PC-3 (cell line): ENCODE measurements around the gene SBNO2. TPM values are rescaled to one million over a fixed set of nuclear protein-coding genes. Genes with fewer than 3 reads are reported as not detected.

Source experiments
- ATAC-seq: fragments of 200-7000 bp; cut with Tn5 transposase; 2 replicates; pipeline ENCODE4 v1.9.1; 2020; ENCODE audit warnings: mild to moderate bottlenecking, moderate library complexity
- BruUV-seq: library from RNA; stranded (reverse); fragments of 400-500 nt; replicated peaks from 2 replicates; lab custom pipeline; 2021; lab: Mats Ljungman, UMichigan
- CTCF ChIA-PET: fragments of 300-600 bp; sonication (Branson Sonifier 250); formaldehyde crosslinking; loops from one replicate; lab custom pipeline; 2022; ENCODE audit warnings: antibody characterized with exemption; lab: Charles Lee
- POLR2A ChIA-PET: fragments of 300-600 bp; sonication (Branson Sonifier 250); formaldehyde crosslinking; loops from one replicate; lab custom pipeline; 2022; ENCODE audit warnings: antibody characterized with exemption; ENCODE audit not compliant: unreplicated experiment; lab: Charles Lee
- DNase-seq: peaks from one replicate; pipeline ENCODE4 v3.0.0-alpha.2; 2015
- H2AFZ ChIP-seq: fragments of 300-600 bp; sonication (generic); 2 replicates; pipeline ENCODE4 v1.6.0; 2016; ENCODE audit warnings: antibody characterized with exemption, low read length
- H3F3A ChIP-seq: fragments of 300-600 bp; sonication (generic); one replicate; pipeline ENCODE4 v1.6.0; 2017; ENCODE audit warnings: antibody characterized with exemption, low read length, control low read depth, mild to moderate bottlenecking; ENCODE audit not compliant: unreplicated experiment
- H3K27ac ChIP-seq: fragments of 300-600 bp; sonication (generic); 2 replicates; pipeline ENCODE4 v1.5.1; 2016; ENCODE audit warnings: mild to moderate bottlenecking, low read length
- H3K27me3 ChIP-seq: fragments of 300-600 bp; sonication (generic); 2 replicates; pipeline ENCODE4 v1.6.1; 2016; ENCODE audit warnings: low read length, mixed read lengths
- H3K36me3 ChIP-seq: fragments of 300-600 bp; sonication (generic); 2 replicates; pipeline ENCODE4 v1.6.1; 2016; ENCODE audit warnings: low read depth, mixed run types, low read length, mixed read lengths
- H3K4me1 ChIP-seq: fragments of 300-600 bp; sonication (generic); 2 replicates; pipeline ENCODE4 v1.5.1; 2016; ENCODE audit warnings: low read length; ENCODE audit not compliant: insufficient read depth
- H3K4me2 ChIP-seq: fragments of 300-600 bp; sonication (generic); 2 replicates; pipeline ENCODE4 v1.6.0; 2016; ENCODE audit warnings: low read length
- H3K4me3 ChIP-seq: fragments of 300-600 bp; sonication (generic); 2 replicates; pipeline ENCODE4 v1.5.1; 2016; ENCODE audit warnings: mild to moderate bottlenecking, low read length, mixed read lengths
- H3K79me2 ChIP-seq: fragments of 300-600 bp; sonication (generic); 2 replicates; pipeline ENCODE4 v1.6.1; 2017; ENCODE audit warnings: low read length, mixed read lengths
- H3K9ac ChIP-seq: fragments of 300-600 bp; sonication (generic); 2 replicates; pipeline ENCODE4 v1.6.0; 2016; ENCODE audit warnings: mild to moderate bottlenecking, low read length
- H3K9me2 ChIP-seq: fragments of 300-600 bp; sonication (generic); replicated peaks from 2 replicates; pipeline ENCODE4 v1.6.1; 2016; ENCODE audit warnings: mixed run types, low read length, mixed read lengths
- H3K9me3 ChIP-seq: fragments of 300-600 bp; sonication (generic); 2 replicates; pipeline ENCODE4 v1.6.1; 2016; ENCODE audit warnings: low read length, mixed read lengths
- H4K20me1 ChIP-seq: fragments of 300-600 bp; sonication (generic); 2 replicates; pipeline ENCODE4 v1.6.1; 2016; ENCODE audit warnings: low read length, mixed read lengths
- EZH2 ChIP-seq: fragments of 300-600 bp; sonication (generic); IDR thresholded peaks from one replicate; pipeline ENCODE4 v1.6.1; 2017; ENCODE audit warnings: antibody characterized with exemption, mild to moderate bottlenecking, low read length; ENCODE audit not compliant: unreplicated experiment
- EZH2phosphoT487 ChIP-seq: fragments of 300-600 bp; sonication (generic); IDR thresholded peaks from 2 replicates; pipeline ENCODE4 v1.6.1; 2018; ENCODE audit warnings: mild to moderate bottlenecking, antibody characterized with exemption, low read length, borderline replicate concordance
- intact Hi-C: fragments of 100-400 bp; cut with micrococcal nuclease; formaldehyde crosslinking; loops from 2 replicates; pipeline ENCODE4 v1.9.0; 2023
- total RNA-seq: library from RNA; depleted of rRNA; stranded (reverse); fragments of >200 nt; gene quantifications from 2 replicates; pipeline ENCODE4 v1.2.3, GENCODE V29; 2014
- TF ChIP-seq, protein P1 (sequence below): fragments of 300-600 bp; sonication (generic); conservative IDR thresholded peaks from 2 replicates; pipeline ENCODE4 v1.5.1; 2017; ENCODE audit warnings: antibody characterized with exemption, low read depth, mild to moderate bottlenecking, low read length

SBNO2 gene
- total RNA-seq, 1 experiment from 2014 or later = 62.4 TPM

DNA sequence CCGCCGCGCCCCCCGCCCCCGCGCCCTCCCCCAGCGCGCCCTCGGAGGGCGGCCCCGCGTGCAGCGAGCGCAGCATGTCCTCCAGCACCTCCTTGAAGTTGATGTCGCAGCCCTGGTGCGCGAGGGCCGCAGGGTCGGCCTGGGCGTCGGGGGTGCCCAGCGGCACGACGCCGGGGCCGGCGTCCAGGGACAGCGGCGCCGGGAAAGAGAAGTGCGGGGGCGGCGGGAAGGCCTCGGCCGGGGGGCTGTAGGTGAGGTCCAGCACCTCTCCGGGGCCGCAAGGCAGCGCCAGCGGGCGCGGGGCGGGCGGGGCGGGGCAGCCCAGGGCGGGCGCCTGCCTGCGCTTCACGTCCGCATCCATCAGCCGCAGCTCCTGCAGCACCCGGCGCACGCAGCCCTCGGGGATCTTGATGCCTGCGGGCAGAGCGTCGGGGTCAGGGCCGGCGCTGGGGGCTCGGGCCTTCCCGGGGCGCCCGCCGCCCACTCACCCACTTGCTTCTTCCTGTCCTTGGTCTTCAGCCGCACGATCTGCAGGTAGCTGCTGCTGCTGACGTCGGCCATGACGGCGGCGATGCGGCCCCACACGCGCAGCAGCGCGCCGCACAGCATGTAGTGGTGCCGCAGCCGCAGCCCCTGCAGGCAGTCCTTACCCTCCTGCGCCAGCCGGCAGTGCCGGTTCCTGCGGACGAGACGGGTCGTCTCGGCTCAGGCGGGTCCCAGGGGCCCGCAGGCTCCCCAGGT, 65.6 kb downstream of the SBNO2 start:
- CTCF ChIA-PET = no interaction called here
- peaks cover 4% of the 10 kb centered on the region for H3F3A ChIP-seq
- no peak overlapping the region for H3K27ac ChIP-seq
- no peak overlapping the region for H2AFZ ChIP-seq
- H3K9ac ChIP-seq = no peak overlapping the region
- H3K9me3 ChIP-seq = no peaks in the 10 kb centered on the region
- peaks cover 6% of the 10 kb centered on the region; the same call in 1 of the 2 replicates for H3K79me2 ChIP-seq
- H3K36me3 ChIP-seq = no peaks in the 10 kb centered on the region; the same call in 1 of the 2 replicates
- TF ChIP-seq EZH2phosphoT487 = no peak
- TF ChIP-seq EZH2 = no peak
- TF ChIP-seq, protein P1, sequence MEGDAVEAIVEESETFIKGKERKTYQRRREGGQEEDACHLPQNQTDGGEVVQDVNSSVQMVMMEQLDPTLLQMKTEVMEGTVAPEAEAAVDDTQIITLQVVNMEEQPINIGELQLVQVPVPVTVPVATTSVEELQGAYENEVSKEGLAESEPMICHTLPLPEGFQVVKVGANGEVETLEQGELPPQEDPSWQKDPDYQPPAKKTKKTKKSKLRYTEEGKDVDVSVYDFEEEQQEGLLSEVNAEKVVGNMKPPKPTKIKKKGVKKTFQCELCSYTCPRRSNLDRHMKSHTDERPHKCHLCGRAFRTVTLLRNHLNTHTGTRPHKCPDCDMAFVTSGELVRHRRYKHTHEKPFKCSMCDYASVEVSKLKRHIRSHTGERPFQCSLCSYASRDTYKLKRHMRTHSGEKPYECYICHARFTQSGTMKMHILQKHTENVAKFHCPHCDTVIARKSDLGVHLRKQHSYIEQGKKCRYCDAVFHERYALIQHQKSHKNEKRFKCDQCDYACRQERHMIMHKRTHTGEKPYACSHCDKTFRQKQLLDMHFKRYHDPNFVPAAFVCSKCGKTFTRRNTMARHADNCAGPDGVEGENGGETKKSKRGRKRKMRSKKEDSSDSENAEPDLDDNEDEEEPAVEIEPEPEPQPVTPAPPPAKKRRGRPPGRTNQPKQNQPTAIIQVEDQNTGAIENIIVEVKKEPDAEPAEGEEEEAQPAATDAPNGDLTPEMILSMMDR = no peak
- DNase-seq (no peak), ATAC-seq (no peak)
- H3K4me1 ChIP-seq = peaks cover 5% of the 10 kb centered on the region
- POLR2A ChIA-PET = no interaction called here
- H3K27me3 ChIP-seq = no peaks in the 10 kb centered on the region
- peaks cover 3% of the 10 kb centered on the region; the same call in 1 of the 2 replicates for H4K20me1 ChIP-seq
- intact Hi-C loops = loop anchor here (10.0 kb wide), 1 partner anchor 66 kb away; the partner anchor contains the start of gene SBNO2
- no TSS peak for BruUV-seq
- no peak overlapping the region for H3K4me3 ChIP-seq
- no peak overlapping the region for H3K4me2 ChIP-seq
- no peaks in the 10 kb centered on the region for H3K9me2 ChIP-seq

DNA sequence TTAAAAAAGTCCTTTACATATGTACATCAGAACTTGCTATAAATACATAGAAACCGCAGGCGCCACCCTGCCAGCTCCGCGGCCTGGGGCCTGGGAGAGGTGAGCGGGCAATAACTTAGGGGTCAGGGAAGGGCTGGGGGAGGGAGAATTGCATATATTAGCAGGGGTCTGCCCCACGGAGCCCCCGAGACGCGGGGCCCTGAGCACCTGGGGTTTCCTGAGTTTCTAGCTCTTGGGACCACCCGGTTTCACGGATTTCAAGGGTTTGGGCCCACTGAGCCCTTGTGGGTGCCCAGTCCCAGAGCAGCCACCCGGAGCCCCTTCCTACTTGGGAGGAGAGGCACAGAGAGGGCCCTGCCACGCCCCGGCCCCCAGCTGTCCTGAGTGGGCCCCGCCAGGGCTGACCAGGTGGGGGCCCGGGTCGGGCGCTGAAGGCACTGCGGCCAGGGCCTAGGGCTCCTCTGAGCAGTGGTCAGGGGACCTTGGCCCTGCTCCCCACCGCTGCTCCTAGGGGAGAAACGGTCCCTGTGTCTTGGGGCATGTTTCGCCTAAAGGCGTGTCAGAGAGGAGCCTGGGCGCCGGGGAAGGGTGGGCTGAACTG, 66.3 kb downstream of the SBNO2 start:
- TF ChIP-seq, protein P1 = no peak
- TF ChIP-seq EZH2 (no peak), EZH2phosphoT487 (no peak)
- ATAC-seq (no peak), DNase-seq (no peak)
- Histone ChIP-seq H3F3A (peaks cover 4% of the 10 kb centered on the region), H3K9ac (no peak overlapping the region), H3K79me2 (peaks cover 6% of the 10 kb centered on the region; the same call in 1 of the 2 replicates), H3K27me3 (no peaks in the 10 kb centered on the region), H2AFZ (no peak overlapping the region), H3K9me2 (no peaks in the 10 kb centered on the region), H3K4me3 (no peak overlapping the region), H3K9me3 (no peaks in the 10 kb centered on the region), H4K20me1 (peaks cover 3% of the 10 kb centered on the region; the same call in 1 of the 2 replicates), H3K36me3 (no peaks in the 10 kb centered on the region; the same call in 1 of the 2 replicates), H3K4me1 (peaks cover 12% of the 10 kb centered on the region), H3K4me2 (no peak overlapping the region), H3K27ac (no peak overlapping the region)
- intact Hi-C loops = loop anchor here (10.0 kb wide), 1 partner anchor 67 kb away; the partner anchor contains the start of gene SBNO2
- BruUV-seq = no TSS peak
- ChIA-PET POLR2A (no interaction called here), CTCF (no interaction called here)
